GM18526 (cell line): Measurements from ENCODE around the gene RNF126.

ENCODE experiments used
- POLR2A ChIP-seq: IDR thresholded peaks from 3 replicates; pipeline ENCODE4 v1.6.1; 2011; ENCODE audit not compliant: insufficient read length; ENCODE audit errors: extremely low read depth

The RNF126 gene

DNA sequence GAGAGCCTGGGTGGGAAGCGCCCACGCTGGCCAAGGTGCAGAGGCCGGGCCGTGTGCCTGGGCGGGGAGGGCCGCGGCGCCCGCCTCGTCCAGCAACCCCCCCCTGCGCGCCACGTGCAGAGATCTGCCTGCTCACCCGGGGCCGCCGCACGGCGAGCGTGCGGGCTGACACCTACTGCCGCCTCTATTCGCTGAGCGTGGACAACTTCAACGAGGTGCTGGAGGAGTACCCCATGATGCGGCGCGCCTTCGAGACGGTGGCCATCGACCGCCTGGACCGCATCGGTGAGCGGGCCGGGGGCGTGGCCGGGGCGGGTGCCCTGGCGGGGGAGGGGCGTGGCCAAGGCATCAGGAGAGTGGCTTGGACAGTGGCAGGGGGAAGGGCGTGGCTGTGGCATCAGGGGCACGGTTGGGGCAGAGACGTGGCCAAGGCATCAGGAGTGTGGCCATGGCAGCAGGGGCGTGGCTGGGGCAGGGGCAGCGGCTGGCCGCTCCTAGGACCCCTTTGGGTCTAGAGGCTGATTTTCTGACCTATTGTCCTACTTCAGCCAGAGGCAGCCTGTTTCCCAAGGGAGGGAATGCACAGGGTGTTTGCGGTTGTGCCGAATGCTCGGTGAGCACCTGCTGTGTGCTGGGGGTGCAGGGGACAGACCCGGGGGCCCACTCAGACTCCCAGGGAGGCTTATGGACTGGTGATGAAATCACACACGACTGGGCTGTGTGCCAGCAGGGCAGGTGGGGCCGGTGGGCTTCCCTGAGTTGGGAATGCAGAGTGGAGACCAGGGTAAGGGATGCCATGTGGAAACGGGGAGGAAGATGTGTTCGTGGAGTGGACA lies 49.1 kb downstream of the RNF126 start:
- TF ChIP-seq POLR2A = no peak

DNA sequence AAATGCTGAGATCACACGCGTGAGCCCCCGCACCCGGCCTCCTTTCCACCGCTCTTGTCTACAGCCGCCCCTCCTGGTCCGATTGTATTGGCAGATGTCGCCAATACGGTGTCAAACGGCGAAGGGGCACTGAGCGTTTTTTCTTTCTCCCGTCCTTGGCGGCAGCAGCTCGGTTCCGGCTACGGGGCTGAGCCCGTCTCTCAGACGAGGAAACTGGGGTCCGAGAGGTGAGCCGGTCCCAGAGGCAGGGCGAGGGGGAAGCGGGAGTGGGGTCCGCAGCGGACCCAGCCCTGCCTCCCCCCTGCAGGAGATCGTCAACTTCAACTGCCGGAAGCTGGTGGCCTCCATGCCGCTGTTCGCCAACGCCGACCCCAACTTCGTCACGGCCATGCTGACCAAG lies 50.1 kb downstream of the RNF126 start:
- TF ChIP-seq POLR2A = no peak

DNA sequence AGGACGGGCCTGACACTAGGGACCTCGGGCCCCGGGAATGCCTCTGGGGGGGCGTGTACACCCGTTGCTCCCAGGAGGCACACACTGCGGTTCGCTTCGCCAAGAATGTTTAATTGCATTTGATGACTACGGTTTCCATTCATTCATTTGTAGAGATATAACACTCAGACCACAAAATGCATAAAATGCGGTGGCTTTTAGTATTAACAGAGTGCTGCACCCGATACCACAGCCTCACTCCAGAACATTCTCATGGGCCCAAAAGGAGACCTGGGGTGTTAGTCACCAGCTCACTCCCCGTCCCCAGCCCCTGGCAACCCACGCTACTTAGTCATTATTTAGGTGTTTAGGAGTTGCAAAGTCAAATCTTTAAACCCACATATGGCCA lies 51.5 kb downstream of the RNF126 start:
- no peak for TF ChIP-seq POLR2A

DNA sequence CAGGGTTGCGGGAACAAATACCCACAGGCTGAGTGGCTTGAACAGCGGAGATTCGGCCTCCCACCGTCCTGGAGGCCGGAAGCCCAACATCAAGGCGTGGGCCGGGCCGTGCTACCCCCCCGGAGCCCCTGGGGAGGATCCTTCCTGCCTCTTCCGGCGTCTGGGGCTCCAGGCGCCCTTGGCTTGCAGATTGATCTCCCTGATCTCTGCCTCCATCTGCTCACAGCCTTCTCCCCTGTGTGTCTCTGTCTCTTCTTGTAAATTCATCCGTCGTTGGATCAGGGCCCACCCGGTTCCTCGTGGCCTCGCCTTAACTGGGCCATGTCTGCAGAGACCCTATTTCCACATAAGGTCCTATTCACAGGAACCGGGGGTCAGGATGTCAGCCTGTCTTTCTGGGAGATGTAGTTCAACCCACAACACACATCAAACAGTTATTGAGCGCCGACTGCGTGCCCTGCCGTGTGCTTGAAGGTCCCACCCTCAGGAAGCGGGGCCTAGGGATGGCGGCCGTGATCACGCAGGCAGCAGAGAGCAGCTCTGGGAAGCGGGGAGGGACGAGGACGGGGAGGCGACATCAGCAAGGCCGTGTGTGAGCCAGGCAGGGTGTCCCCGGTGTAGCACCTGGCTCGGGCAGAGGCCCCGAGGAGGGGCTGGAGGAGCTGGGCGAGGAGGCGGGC lies 52.1 kb downstream of the RNF126 start:
- no peak for TF ChIP-seq POLR2A

DNA sequence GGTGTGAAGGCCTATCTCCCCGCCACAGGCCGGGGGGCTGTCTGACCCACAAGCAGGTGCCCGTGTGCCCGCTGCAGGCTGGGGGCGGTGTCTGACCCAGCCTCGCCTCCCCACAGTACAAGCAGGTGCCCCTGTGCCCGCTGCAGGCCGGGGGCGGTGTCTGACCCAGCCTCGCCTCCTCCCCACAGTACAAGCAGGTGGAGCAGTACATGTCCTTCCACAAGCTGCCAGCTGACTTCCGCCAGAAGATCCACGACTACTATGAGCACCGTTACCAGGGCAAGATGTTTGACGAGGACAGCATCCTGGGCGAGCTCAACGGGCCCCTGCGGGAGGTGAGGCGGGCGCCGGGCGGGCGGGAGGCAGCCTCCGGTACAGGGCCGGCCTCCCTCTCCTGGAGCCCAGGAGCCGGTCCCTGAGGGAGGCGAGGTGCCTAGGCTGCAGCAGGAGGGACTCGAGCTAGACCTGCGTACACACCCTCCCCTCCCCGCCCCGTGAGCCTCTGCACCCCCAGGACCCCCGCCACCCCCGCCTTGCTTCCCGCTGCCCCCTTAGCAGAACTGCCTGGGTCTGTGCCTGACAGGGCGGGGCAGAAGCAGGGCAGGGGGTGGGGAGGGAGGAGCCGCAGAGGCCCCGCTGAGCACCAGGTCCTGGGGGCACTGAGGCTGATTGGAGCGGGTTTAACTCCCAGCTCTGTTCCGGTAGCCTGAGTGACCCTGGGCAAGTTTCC lies 52.8 kb downstream of the RNF126 start:
- TF ChIP-seq POLR2A = no peak

DNA sequence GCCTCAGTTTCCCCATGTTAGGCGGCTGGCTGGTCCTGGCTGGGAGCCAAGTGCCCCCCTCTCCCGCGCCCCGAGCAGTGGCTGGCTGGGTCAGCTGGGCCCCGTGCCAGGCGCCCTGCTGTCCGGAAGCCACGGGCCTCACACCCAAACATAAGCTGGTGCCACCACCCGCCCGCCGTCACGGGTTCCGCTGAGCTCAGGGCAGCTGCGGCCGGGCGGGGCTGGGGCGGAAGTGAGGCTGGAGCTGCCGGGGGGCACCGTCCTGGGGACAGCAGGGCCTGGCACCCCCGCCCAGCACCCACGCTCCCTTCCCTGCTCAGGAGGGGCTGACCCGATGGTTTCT lies 54.0 kb downstream of the RNF126 start:
- TF ChIP-seq POLR2A = no peak

DNA sequence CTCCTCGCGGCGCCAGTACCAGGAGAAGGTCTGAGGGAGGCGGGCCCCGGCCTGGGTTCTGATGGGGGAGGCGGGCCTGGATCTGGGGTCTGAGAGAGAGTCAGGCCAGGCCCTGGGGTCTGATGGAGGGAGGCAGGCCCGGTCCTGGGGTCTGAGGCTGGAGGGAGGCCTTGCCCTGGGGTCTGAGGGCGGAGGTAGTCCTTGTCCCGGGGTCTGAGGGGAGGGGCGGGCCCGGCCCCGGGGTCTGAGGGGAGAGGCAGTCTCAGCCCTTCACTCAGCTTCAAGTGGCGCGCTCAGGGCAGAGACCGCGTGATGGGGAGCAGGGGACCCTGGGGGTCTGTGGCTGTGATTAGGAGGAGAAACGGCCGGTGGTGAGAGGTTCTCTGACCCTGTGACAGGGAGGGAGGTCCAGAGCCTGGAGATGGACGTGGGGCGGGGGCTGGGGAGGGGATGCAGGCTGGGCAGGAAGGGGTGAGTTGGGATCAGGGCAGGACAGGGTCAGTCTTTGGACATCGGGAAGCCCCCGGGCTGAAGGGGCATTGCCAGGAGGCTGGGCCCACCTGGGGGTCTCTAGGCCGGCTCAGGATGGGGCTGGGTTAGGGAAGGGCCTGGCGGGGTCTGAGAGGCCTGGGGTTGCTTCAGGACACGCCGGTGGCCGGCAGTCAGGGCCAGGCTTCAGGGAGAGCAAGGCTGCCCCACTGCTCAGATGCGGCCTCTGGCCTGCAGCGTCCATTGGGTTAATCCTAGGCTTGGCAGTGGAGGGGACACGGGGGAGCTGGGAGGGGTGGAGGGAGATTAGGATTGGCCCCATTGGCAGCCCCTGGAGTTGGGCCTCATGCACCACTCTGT lies 54.6 kb downstream of the RNF126 start:
- TF ChIP-seq POLR2A = no peak

DNA sequence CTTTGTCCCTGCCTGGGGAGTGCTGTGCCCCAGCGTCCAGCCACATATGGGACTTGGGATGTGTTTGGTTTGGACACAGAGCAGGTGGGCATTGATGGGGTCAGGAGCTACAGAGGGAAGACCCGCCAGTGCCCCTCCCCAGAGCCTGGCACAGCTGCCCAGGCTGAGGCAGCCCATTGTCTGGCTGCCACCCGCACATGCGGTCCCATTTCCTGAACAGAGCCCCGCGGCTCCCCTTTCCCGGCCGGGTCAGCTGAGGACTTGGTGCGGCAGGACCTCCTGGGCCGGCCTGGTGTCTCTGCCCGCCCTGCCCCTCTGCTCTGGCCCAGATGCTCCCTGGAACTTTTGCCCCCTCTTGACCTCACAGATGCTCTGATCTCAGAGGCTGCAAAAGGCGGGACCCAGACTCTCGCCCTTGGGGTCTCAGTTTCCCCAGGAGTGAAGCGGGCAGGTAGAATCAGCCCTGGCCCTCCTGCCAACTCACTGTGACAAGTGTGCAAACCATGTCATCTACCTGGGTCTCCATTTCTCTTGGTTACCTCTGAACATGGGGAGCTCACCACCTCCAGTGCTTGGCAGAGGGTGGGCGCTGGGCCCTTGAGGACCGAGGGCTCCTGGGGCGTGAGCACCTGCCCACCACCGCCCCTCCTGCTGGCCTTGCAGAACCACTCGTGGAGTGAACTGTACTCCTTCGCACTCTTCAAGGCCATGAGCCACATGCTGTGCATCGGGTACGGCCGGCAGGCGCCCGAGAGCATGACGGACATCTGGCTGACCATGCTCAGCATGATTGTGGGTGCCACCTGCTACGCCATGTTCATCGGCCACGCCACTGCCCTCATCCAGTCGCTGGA lies 55.5 kb downstream of the RNF126 start:
- TF ChIP-seq POLR2A = no peak

DNA sequence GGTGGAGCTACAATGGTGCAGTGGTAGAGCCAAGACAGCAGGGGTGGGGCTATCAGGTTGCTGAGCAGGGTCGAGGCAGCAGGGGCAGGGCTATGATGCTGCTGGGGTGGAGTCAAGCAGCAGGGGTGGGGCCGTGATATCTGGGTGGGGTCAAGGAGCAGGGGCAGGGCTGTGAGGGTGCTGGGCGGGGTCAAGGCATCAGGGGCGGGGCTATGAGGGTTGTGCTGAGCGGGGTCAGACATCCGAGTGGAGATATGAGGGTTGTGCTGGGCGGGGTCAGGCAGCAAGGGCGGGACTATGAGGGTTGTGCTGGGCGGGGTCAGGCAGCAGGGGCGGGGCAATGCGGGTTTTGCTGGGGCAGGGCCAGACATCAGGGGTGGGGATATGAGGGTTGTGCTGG lies 58.7 kb downstream of the RNF126 start:
- TF ChIP-seq POLR2A = no peak

DNA sequence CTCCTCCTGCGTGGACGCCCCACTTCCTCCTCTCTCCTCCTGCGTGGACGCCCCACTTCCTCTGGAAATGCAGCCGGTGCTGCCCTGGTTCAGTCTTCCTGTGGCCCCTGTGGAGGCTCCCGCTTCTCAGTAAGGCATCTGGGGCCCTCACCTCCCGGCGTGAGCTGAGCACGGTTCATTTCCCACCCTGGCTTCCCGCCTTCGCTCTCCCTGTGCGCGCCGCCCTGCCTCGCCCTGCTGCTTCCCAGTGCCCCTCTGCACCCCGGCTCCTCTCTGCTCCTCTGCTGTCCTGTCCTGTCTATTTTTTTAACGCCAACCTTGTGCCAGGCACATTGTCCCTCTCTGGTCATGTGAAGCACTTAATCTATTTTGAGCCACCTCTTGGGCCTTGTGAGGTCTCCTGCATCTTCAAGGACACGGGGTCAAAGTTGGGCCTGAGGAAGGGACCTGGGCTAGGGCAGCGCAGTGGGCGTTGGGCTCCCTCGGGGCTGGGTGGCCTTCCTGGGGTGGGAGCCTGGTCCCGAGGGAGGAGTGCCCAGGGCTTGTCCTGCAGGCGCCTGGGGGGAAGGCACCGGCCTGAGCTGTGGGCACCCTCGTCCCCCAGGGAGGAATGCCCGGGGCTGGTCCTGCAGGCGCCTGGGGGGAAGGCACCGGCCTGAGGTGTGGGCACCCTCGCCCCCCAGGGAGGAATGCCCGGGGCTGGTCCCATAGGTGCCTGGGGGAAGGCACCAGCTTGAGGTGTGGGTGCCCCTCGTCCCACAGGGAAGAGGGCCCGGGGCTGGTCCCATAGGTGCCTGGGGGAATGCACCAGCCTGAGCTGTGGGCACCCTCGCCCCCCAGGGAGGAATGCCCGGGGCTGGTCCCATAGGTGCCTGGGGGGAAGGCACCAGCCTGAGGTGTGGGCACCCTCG lies 60.4 kb downstream of the RNF126 start:
- TF ChIP-seq POLR2A = no peak

DNA sequence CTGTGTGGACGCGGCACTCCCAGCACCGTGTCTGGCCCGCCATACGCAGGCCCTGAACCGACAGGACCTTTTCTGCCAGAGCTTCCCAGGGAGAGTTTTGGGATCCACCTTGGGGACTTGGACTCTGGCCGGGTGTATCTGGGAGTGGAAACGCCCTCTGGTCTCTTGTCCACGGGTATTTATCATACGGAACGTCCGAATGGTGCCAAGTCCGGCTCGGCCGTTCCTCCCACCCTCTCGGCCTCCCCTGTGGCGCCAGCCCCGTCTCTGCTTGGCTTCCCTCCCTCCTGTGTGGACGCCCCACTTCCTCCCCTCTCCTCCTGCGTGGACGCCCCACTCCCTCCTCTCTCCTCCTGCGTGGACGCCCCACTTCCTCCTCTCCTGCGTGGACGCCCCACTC lies 61.2 kb downstream of the RNF126 start:
- no peak for TF ChIP-seq POLR2A

DNA sequence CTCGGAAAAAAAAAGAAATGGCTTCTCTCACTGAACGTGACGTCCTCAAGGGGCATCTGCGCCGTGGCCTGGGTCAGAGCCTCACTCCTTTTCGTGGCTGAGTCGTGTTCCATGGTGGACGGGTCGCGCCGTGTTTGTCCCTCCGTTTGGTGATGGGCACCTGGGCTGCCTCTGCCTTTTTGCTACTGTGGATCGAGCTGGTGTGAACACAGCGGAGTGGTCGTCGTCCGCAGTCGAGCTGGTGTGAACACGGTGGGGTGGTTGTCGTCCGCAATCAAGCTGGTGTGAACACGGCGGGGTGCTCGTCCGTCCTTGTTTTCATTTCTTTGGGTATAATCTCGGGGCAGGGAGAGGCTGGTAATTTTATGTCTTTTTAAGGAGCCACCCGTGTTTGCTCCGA lies 61.7 kb downstream of the RNF126 start:
- no peak for TF ChIP-seq POLR2A
